ENCODE results near the gene TTC34. TPM values are rescaled to one million over a fixed set of nuclear protein-coding genes. Genes with fewer than 3 reads are reported as not detected.
"Not testable (repeated sequence)": the region's sequence is repeated elsewhere in the genome, so short reads cannot be mapped to it uniquely, and the experiment has no call there.

TTC34 gene
- polyA plus RNA-seq, 3 donors = 0.45 to 0.72 (median 0.46) TPM

DNA sequence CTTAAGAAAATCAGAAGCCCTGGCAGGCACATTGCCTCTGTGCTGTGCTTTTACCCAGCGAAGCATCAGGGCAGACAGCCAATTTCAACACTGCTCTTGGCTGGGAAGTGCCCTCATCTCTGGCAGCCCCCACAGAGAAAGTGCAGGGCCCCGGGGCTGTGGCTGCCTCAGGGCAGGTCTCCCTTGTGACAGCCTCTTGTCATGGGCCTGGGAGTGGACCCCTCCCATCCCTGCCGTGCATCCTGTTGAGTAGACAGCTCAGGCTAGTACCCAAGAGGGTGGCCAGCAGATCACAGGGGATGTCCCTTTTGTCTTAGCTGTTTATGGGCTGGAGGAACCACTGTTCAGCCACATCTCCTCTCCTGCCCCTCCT is 23.3 kb downstream of the TTC34 start:
- DNase-seq (ENCODE audit: low read depth in 3 of 3, low spot score in 2 of 3) = no peak

DNA sequence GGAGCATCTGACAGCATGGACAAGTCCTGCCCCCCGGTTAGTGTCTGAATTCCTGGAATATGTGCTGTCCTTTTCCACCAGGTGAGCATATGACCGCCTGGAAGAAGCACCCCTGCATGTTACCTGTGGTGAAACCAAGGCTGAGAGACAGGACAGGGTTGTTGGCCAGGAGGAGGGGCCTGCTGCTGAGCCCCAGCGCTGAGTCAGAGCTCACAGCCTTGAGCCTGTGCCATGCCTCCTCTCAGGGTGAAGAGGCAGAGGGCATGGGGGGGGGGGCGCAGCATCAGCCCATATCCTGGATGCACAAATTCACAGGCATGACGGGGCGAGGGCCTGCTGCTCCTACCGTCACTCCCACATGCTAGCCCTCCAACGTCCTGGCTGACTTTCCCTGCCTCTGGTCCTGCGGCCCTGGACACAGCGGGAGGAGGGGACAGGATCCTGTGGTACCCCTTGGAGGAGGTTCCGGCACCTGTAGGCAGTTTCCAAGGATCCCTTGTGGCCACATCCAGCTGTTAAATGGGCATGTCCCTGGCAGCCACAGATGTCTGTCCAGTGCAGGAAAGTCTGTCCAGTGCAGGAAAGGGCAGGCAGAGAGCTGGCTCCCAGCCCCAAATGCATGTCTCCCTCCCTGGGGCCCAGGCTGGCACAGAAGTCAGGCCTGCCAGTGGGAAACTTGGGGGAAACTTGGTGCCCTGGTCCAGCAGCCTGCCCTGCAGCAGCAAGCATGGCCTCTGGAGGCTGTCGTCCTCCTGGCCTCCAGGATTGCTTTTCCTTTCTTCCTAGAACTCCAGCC is 23.9 kb downstream of the TTC34 start:
- DNase-seq (ENCODE audit: low read depth in 3 of 3, low spot score in 2 of 3) = no peak

GRCh38 chr1:2775333-2775732 is 26.2 kb downstream of the TTC34 start:
- DNase-seq (ENCODE audit: low read depth in 3 of 3, low spot score in 2 of 3) = not testable (repeated sequence)

DNA sequence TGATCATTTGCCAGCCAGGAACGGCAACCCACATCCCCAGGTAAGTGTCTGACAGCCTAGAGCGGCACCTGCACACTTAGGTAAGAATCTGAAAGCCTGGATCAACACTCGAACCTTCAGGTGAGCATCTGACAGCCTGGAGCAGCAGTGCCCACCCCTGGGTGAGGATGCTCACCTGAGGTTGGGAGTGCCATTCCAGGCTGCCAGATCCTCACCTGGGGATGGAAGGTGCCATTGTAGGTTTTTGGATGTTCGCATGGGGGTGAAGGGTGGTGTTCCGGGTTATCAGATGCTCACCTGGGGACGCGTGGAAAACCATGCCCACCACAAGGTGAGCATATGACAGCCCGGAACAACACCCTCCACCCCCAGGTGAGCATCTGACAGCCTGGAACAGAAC is 33.4 kb downstream of the TTC34 start:
- DNase-seq (ENCODE audit: low read depth in 3 of 3, low spot score in 2 of 3) = not testable (repeated sequence)

GRCh38 chr1:2759433-2759832 is 42.1 kb downstream of the TTC34 start:
- not testable (repeated sequence) for DNase-seq (ENCODE audit: low read depth in 3 of 3, low spot score in 2 of 3)

GRCh38 chr1:2757519-2757918 is 44.0 kb downstream of the TTC34 start:
- not testable (repeated sequence) for DNase-seq (ENCODE audit: low read depth in 3 of 3, low spot score in 2 of 3)

DNA sequence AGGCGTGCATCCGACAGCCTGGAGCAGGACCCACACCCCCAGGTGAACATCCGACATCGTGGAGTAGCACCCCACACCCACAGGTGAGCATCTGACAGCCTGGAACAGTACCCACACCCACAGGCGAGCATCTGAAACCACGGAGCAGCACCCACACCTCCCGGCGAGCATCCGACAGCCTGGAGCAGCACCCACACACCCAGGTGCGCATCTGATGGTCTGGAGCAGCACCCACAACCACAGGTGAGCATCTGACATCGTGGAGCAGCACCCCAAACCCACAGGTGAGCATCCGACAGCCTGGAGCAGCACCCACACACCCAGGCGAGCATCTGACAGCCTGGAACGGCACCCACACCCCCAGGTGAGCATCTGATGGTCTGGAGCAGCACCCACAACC is 46.1 kb downstream of the TTC34 start:
- DNase-seq (ENCODE audit: low read depth in 3 of 3, low spot score in 2 of 3) = not testable (repeated sequence)

DNA sequence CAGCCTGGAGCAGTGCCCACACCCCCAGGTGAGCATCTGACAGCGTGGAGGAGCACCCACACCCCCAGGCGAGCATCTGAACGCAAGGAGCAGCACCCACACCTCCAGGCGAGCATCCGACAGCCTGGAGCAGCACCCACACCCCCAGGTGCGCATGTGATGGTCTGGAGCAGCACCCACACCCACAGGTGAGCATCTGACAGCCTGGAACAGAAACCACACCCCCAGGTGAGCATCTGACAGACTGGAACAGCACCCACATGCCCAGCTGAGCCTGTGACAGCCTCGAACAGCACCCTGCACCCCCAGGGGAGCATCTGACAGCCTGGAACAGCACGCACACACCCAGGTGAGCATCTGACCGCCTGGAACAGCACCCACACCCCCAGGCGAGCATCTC is 46.9 kb downstream of the TTC34 start:
- not testable (repeated sequence) for DNase-seq (ENCODE audit: low read depth in 3 of 3, low spot score in 2 of 3)

- DNase-seq (ENCODE audit: low read depth in 3 of 3, low spot score in 2 of 3) = not testable (repeated sequence)
These were observed 49.0 kb downstream of the TTC34 start for GRCh38 chr1:2752503-2752902.

GRCh38 chr1:2751866-2752265 is 49.6 kb downstream of the TTC34 start:
- DNase-seq (ENCODE audit: low read depth in 3 of 3, low spot score in 2 of 3) = not testable (repeated sequence)

DNA sequence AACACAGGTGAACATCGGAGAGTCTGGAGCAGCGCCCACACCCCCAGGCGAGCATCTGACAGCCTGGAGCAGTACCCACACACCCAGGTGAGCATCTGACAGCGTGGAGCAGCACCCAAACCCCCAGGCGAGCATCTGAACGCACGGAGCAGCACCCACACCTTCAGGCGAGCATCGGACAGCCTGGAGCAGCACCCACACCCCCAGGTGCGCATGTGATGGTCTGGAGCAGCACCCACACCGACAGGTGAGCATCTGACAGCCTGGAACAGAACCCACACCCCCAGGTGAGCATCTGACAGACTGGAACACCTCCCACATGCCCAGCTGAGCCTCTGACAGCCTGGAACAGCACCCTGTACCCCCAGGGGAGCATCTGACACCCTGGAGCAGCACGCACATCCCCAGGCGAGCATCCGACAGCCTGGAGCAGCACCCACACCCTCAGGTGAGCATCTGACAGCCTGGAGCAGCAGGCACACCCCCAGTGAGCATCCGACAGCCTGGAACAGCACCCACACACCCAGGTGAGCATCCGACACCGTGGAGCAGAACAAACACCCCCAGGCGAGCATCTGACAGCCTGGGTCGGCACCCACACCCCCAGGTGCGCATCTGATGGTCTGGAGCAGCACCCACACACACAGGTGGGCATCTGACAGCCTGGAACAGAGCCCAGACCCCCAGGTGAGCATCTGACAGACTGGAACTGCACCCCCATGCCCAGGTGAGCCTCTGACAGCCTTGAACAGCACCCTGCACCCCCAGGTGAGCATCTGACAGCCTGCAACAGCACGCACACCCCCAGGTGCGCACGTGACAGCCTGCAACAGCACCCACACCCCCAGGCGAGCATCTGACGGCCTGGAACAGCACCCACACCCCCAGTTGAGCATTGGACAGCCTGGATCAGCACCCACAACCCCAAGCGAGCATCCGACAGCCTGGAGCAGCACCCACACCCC is 50.4 kb downstream of the TTC34 start:
- DNase-seq (ENCODE audit: low read depth in 3 of 3, low spot score in 2 of 3) = not testable (repeated sequence)

GRCh38 chr1:2750041-2750680 is 51.3 kb downstream of the TTC34 start:
- not testable (repeated sequence) for DNase-seq (ENCODE audit: low read depth in 3 of 3, low spot score in 2 of 3)

GRCh38 chr1:2748626-2749025 is 52.9 kb downstream of the TTC34 start:
- not testable (repeated sequence) for DNase-seq (ENCODE audit: low read depth in 3 of 3, low spot score in 2 of 3)

DNA sequence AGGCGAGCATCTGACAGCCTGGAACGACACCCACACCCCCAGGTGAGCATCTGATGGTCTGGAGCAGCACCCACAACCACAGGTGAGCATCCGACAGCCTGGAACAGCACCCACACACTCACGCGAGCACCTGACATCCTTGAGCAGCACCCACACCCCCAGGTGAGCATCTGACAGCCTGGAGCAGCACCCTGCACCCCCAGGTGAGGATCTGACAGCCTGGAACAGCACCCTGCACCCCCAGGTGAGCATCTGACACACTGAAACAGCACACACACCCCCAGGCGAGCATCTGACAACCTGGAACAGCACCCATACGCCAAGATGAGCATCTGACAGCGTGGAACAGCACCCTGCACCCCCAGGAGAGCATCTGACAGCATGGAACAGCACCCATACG is 106.7 kb downstream of the TTC34 start:
- not testable (repeated sequence) for DNase-seq (ENCODE audit: low read depth in 3 of 3, low spot score in 2 of 3)

GRCh38 chr1:2690180-2690579 is 111.3 kb downstream of the TTC34 start:
- DNase-seq (ENCODE audit: low read depth in 3 of 3, low spot score in 2 of 3) = not testable (repeated sequence)

- not testable (repeated sequence) for DNase-seq (ENCODE audit: low read depth in 3 of 3, low spot score in 2 of 3)
These were observed 113.2 kb downstream of the TTC34 start for GRCh38 chr1:2688336-2688665.

GRCh38 chr1:2687638-2688335 is 113.7 kb downstream of the TTC34 start:
- DNase-seq (ENCODE audit: low read depth in 3 of 3, low spot score in 2 of 3) = not testable (repeated sequence)

DNA sequence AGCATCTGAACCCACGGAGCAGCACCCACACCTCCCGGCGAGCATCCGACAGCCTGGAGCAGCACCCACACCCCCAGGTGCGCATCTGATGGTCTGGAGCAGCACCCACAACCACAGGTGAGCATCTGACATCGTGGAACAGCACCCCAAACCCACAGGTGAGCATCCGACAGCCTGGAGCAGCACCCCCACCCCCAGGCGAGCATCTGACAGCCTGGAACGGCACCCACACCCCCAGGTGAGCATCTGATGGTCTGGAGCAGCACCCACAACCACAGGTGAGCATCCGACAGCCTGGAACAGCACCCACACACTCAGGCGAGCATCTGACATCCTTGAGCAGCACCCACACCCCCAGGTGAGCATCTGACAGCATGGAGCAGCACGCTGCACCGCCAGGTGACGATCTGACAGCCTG is 114.3 kb downstream of the TTC34 start:
- DNase-seq (ENCODE audit: low read depth in 3 of 3, low spot score in 2 of 3) = not testable (repeated sequence)

DNA sequence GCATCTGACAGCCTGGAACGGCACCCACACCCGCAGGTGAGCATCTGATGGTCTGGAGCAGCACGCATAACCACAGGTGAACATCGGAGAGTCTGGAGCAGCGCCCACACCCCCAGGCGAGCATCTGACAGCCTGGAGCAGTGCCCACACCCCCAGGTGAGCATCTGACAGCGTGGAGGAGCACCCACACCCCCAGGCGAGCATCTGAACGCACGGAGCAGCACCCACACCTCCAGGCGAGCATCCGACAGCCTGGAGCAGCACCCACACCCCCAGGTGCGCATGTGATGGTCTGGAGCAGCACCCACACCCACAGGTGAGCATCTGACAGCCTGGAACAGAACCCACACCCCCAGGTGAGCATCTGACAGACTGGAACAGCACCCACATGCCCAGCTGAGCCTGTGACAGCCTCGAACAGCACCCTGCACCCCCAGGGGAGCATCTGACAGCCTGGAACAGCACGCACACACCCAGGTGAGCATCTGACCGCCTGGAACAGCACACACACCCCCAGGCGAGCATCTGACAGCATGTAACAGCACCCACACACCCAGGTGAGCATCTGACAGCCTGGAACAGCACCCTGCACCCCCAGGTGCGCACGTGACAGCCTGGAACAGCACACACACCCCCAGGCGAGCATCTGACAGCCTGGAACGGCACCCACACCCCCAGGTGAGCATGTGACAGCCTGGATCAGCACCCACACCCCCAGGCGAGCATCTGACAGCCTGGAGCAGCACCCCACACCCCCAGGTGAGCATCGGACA is 115.2 kb downstream of the TTC34 start:
- not testable (repeated sequence) for DNase-seq (ENCODE audit: low read depth in 3 of 3, low spot score in 2 of 3)

GRCh38 chr1:2685671-2686070 is 115.8 kb downstream of the TTC34 start:
- DNase-seq (ENCODE audit: low read depth in 3 of 3, low spot score in 2 of 3) = not testable (repeated sequence)

All from right renal cortex interstitium (tissue), 3 donors.